Measurements from ENCODE around the gene UCK2. TPM values are rescaled to one million over a fixed set of nuclear protein-coding genes. Genes with fewer than 3 reads are reported as not detected.
A peak's percentile ranks its signal among the peaks of the same experiment; 100 is the strongest.

Gene UCK2
- total RNA-seq, 1 donor from 2014 or later, result 44.2 TPM

GRCh38 chr1:165823552-165824268, 3.7 kb upstream of the UCK2 start:
- H3K27me3 Mint-ChIP-seq (ENCODE audit: low read depth), result no peaks in the 10 kb centered on the region
- peaks cover 8% of the 10 kb centered on the region for H3K4me1 Mint-ChIP-seq (ENCODE audit: low read depth)
- H3K36me3 Mint-ChIP-seq (ENCODE audit: low read depth), result no peaks in the 10 kb centered on the region
- TF ChIP-seq, protein P1, sequence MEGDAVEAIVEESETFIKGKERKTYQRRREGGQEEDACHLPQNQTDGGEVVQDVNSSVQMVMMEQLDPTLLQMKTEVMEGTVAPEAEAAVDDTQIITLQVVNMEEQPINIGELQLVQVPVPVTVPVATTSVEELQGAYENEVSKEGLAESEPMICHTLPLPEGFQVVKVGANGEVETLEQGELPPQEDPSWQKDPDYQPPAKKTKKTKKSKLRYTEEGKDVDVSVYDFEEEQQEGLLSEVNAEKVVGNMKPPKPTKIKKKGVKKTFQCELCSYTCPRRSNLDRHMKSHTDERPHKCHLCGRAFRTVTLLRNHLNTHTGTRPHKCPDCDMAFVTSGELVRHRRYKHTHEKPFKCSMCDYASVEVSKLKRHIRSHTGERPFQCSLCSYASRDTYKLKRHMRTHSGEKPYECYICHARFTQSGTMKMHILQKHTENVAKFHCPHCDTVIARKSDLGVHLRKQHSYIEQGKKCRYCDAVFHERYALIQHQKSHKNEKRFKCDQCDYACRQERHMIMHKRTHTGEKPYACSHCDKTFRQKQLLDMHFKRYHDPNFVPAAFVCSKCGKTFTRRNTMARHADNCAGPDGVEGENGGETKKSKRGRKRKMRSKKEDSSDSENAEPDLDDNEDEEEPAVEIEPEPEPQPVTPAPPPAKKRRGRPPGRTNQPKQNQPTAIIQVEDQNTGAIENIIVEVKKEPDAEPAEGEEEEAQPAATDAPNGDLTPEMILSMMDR (IDR thresholded peaks at IDR 0.05), result no peak
- no peak for DNase-seq (ENCODE audit: low spot score)
- H3K27ac Mint-ChIP-seq (ENCODE audit: unreplicated experiment), result no peak overlapping the region
- H3K9me3 Mint-ChIP-seq (ENCODE audit: low read depth), result no peaks in the 10 kb centered on the region
- H3K4me3 Mint-ChIP-seq (ENCODE audit: unreplicated experiment), result no peak overlapping the region

DNA sequence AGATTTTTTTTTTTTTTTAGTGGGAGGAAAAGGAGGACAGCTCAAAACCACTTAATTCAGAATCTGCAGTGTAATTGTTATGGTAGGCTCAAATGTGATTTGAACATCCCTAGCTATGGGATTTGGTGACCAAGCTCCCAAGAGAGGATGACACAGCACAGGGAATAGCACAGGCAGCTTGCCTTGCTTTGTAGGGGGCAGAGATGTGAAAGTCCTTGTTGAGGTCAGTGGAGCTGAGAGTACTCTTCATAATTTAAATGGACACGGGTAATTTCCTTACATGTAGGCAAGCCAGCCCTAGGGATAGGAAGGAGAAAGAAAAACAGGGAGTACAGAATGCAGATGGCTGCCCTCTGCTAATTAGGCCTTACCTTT, 3.2 kb upstream of the UCK2 start:
- DNase-seq (ENCODE audit: low spot score), result no peak

DNA sequence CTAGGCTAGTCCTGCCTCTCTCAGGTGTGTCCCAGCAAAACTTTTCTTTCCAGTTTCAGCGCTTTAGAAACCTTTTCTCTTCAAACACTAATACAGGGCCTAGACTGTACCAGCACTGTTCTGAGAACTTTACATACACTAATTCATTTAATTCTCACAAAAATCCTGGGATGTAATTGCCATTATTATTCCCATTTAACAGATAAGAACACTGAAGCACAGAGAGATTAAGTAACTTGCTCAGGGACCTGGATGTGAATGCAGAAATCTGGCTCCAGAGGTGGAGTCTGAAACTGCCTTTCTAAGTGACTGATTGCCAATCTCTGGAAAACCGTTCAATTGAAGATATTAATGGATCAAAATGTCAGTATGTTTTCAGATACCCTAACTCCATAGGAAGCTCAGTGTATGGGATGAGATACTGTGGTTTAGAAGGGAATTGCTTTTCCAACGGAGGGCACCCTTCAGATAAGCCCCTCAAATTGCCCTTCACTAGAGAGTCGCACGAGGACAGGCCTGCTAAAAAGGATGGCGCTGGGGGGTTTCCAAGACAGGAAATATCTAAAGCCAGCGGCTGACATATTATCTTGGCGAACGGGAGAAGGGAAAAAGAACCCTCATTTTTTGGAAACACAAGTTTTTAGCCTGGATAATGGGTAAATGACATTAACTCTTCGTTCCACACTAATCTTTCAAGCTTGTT, 698 bp upstream of the UCK2 start:
- TF ChIP-seq, protein P1 (IDR thresholded peaks at IDR 0.05), result no peak
- peaks cover 20% of the 10 kb centered on the region for H3K4me1 Mint-ChIP-seq (ENCODE audit: low read depth)
- no peaks in the 10 kb centered on the region for H3K9me3 Mint-ChIP-seq (ENCODE audit: low read depth)
- DNase-seq (ENCODE audit: low spot score), result no peak
- no peaks in the 10 kb centered on the region for H3K27me3 Mint-ChIP-seq (ENCODE audit: low read depth)
- H3K27ac Mint-ChIP-seq (ENCODE audit: unreplicated experiment), result peak overlapping the region; percentile 73
- no peaks in the 10 kb centered on the region for H3K36me3 Mint-ChIP-seq (ENCODE audit: low read depth)
- H3K4me3 Mint-ChIP-seq (ENCODE audit: unreplicated experiment), result peak overlapping the region; percentile 78

More for the DNA sequence above, 3.2 kb upstream of the UCK2 start:
- TF ChIP-seq, protein P1 (IDR thresholded peaks at IDR 0.05), result no peak
- no peak overlapping the region for H3K27ac Mint-ChIP-seq (ENCODE audit: unreplicated experiment)
- no peaks in the 10 kb centered on the region for H3K27me3 Mint-ChIP-seq (ENCODE audit: low read depth)
- H3K4me1 Mint-ChIP-seq (ENCODE audit: low read depth), result peaks cover 12% of the 10 kb centered on the region
- no peaks in the 10 kb centered on the region for H3K36me3 Mint-ChIP-seq (ENCODE audit: low read depth)
- H3K9me3 Mint-ChIP-seq (ENCODE audit: low read depth), result no peaks in the 10 kb centered on the region
- no peak overlapping the region for H3K4me3 Mint-ChIP-seq (ENCODE audit: unreplicated experiment)

DNA sequence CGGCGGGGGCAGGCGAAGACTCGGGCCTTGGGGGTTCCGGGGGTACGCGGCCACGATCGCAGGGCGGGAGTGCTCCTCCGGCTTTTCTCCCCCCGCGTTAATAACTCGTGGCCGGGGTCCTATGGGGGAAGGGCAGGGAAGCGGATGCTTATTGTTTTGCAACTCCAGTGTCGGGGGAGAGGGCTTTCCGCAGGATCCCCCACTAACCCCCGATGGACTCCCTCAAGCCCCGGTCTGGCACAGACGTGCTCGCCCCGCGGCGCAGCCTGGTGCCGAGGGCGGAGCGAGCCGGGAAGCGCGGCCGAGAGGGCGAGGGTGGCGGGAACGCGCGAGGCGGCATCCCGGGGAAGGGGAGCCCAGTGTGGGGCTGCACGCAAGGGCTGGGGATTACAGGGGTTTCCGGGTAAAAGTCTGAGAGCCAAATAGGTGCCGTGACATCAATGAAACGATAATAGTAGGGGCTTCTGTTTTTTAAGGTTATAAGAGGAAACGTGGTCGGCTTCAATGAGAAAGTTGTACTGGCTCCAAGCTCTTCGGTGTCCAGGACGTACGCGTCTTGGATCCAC, 772 bp downstream of the UCK2 start:
- DNase-seq (ENCODE audit: low spot score), result no peak
- peak overlapping the region; percentile 96 for H3K27ac Mint-ChIP-seq (ENCODE audit: unreplicated experiment)
- no peaks in the 10 kb centered on the region for H3K36me3 Mint-ChIP-seq (ENCODE audit: low read depth)
- TF ChIP-seq, protein P1 (IDR thresholded peaks at IDR 0.05), result no peak
- H3K27me3 Mint-ChIP-seq (ENCODE audit: low read depth), result no peaks in the 10 kb centered on the region
- peak overlapping the region; percentile 91 for H3K4me3 Mint-ChIP-seq (ENCODE audit: unreplicated experiment)
- peaks cover 30% of the 10 kb centered on the region for H3K4me1 Mint-ChIP-seq (ENCODE audit: low read depth)
- H3K9me3 Mint-ChIP-seq (ENCODE audit: low read depth), result no peaks in the 10 kb centered on the region

DNA sequence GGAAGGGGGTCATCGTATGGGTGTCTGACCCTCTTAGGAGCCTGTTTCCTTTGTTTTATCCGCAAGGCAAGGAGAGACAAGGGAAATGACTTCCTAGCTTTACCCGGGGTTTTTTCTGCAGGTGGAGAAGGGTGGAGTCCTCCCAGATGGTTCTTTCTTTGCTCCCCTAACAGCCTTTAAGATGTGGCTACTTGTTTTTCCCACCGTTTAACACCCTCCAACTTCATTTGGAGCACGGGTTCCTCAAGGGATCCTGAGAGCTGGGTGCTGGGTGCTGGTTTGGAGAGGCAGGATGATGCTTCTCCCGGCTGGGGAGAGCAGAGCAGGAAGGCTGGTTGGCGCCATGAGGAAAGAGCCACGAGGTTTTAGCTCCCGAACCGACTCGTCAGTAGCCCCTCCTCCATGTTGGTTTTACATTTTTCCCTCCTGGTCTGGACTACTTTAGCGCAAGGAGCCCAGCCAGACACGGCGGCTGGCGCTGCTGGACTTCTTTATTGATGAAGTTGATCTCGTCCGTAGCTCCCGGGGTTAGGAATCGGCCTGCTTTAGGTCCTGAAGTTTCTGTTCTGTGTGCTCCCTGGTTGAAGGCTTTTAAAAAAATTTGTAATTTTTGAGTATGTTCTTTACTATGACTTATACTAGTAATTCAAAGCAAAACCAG, 1.4 kb downstream of the UCK2 start:
- Mint-ChIP-seq H3K4me1 (ENCODE audit: low read depth) (peaks cover 34% of the 10 kb centered on the region), H3K27ac (ENCODE audit: unreplicated experiment) (peak overlapping the region; percentile 96), H3K27me3 (ENCODE audit: low read depth) (no peaks in the 10 kb centered on the region), H3K9me3 (ENCODE audit: low read depth) (no peaks in the 10 kb centered on the region), H3K36me3 (ENCODE audit: low read depth) (no peaks in the 10 kb centered on the region), H3K4me3 (ENCODE audit: unreplicated experiment) (peak overlapping the region; percentile 91)
- DNase-seq (ENCODE audit: low spot score), result no peak
- TF ChIP-seq, protein P1 (IDR thresholded peaks at IDR 0.05), result peak; percentile 23

All from chondrocyte (in vitro differentiated cells).